ENCODE measurements around the gene CCDC33.

DNA sequence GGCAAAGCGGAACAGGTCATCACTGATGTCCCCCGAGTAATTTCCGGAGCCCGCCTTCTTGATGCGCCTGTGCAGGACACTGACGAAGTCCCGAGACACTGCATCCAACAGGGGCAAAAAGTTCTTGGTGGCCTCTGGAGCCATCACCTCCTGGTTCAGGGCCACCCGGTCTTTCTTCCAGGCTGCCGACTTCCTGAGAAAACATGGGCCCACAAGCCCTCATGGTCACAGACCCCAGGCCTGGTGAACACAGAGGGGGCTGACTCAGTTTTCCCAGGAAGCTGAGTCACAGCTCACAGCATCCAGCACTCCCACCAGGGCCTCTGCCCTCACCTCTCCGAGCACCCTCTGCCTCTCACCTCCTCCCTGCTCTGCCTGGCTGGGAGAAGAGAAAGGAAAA is 108.9 kb downstream of the CCDC33 start:
- TF ChIP-seq, protein P1, sequence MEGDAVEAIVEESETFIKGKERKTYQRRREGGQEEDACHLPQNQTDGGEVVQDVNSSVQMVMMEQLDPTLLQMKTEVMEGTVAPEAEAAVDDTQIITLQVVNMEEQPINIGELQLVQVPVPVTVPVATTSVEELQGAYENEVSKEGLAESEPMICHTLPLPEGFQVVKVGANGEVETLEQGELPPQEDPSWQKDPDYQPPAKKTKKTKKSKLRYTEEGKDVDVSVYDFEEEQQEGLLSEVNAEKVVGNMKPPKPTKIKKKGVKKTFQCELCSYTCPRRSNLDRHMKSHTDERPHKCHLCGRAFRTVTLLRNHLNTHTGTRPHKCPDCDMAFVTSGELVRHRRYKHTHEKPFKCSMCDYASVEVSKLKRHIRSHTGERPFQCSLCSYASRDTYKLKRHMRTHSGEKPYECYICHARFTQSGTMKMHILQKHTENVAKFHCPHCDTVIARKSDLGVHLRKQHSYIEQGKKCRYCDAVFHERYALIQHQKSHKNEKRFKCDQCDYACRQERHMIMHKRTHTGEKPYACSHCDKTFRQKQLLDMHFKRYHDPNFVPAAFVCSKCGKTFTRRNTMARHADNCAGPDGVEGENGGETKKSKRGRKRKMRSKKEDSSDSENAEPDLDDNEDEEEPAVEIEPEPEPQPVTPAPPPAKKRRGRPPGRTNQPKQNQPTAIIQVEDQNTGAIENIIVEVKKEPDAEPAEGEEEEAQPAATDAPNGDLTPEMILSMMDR (IDR thresholded peaks at IDR 0.05; ENCODE audit: low read length) = no peak
- TF ChIP-seq EZH2phosphoT487 (IDR thresholded peaks at IDR 0.05; ENCODE audit: low read length) = no peak
